Measurements from ENCODE around the gene OSCP1. TPM values are rescaled to one million over a fixed set of nuclear protein-coding genes. Genes with fewer than 3 reads are reported as not detected.

OSCP1 gene
- total RNA-seq, 1 experiment from 2014 or later, result 3.2 TPM

GRCh38 chr1:36481091-36481490, 30.8 kb upstream of the OSCP1 start:
- Histone ChIP-seq H3K9me3 (ENCODE audit: control insufficient read depth, low read depth, low read length) (no peaks in the 10 kb centered on the region), H4K20me1 (ENCODE audit: control insufficient read depth, insufficient read depth, insufficient read length) (no peaks in the 10 kb centered on the region), H3K4me1 (ENCODE audit: insufficient read depth, low read length) (no peaks in the 10 kb centered on the region), H2BK12ac (ENCODE audit: insufficient read length, low read depth, low read length) (no peak overlapping the region), H3K56ac (ENCODE audit: insufficient read length, low read depth, low read length) (no peak overlapping the region), H2BK15ac (ENCODE audit: low read depth, low read length) (no peak overlapping the region), H2AK5ac (ENCODE audit: insufficient read length, low read length) (no peak overlapping the region), H3K4ac (ENCODE audit: low read depth, low read length) (no peak overlapping the region), H3T11ph (ENCODE audit: low read length) (no peak overlapping the region), H2BK20ac (ENCODE audit: low read depth, low read length, poor library complexity, severe bottlenecking) (no peak overlapping the region), H3K79me2 (ENCODE audit: insufficient read depth, low read length) (no peaks in the 10 kb centered on the region), H3K27ac (ENCODE audit: insufficient read length, low read depth, low read length) (no peak overlapping the region), H2AFZ (ENCODE audit: low read length) (no peak overlapping the region), H2BK120ac (ENCODE audit: low read depth, low read length, poor library complexity, severe bottlenecking) (no peak overlapping the region), H3K18ac (ENCODE audit: insufficient read length, low read depth, low read length) (no peak overlapping the region), H3K23me2 (ENCODE audit: insufficient read length, low read depth, low read length, poor library complexity, severe bottlenecking) (no peaks in the 10 kb centered on the region), H3K27me3 (ENCODE audit: insufficient read depth, low read length) (no peaks in the 10 kb centered on the region; the same call in 1 of the 2 replicates), H3K79me1 (ENCODE audit: insufficient read depth, low read depth, low read length, poor library complexity, severe bottlenecking) (no peaks in the 10 kb centered on the region), H3K14ac (ENCODE audit: insufficient read depth, low read length) (no peak overlapping the region), H4K91ac (ENCODE audit: insufficient read length, low read depth, low read length) (no peak overlapping the region), H3K9ac (ENCODE audit: extremely low read depth, insufficient read length, low read length) (no peak overlapping the region), H4K8ac (replicated peaks; ENCODE audit: insufficient read length, low read depth, low read length) (no peak overlapping the region), H2BK5ac (ENCODE audit: insufficient read length, low read length) (no peak overlapping the region), H4K5ac (ENCODE audit: insufficient read length, low read depth, low read length) (no peak overlapping the region), H3K4me2 (ENCODE audit: insufficient read depth, insufficient read length, low read length) (no peak overlapping the region), H3K23ac (ENCODE audit: insufficient read length, low read depth, low read length) (no peak overlapping the region)
- Mint-ChIP-seq H3K36me3 (ENCODE audit: insufficient read depth in 1 of 3, low read depth in 3 of 3) (no peaks in the 10 kb centered on the region), H3K4me1 (peaks cover 13% of the 10 kb centered on the region in 2 experiments), H3K4me3 (no peak overlapping the region), H3K27ac (no peak overlapping the region), H3K9me3 (peaks cover 0 to 8% of the 10 kb centered on the region in 2 experiments; a peak in 2 of 5 replicates), H3K27me3 (ENCODE audit: low read depth) (peaks cover 49% of the 10 kb centered on the region)
- no peak for TF ChIP-seq CTCF (conservative IDR thresholded peaks at IDR 0.05)
- WGBS (ENCODE audit: extremely low coverage, insufficient read length, low lambda C conversion rate), result no CpG with 5 or more reads among the region's 6 CpGs
- DNase-seq, result no peak
